PC-3 (cell line): ENCODE measurements around the gene LRRIQ4. TPM values are rescaled to one million over a fixed set of nuclear protein-coding genes. Genes with fewer than 3 reads are reported as not detected.

ENCODE experiments used
- ATAC-seq: fragments of 200-7000 bp; cut with Tn5 transposase; 2 replicates; pipeline ENCODE4 v1.9.1; 2020; ENCODE audit warnings: mild to moderate bottlenecking, moderate library complexity
- BruUV-seq: library from RNA; stranded (reverse); fragments of 400-500 nt; replicated peaks from 2 replicates; lab custom pipeline; 2021; lab: Mats Ljungman, UMichigan
- CTCF ChIA-PET: fragments of 300-600 bp; sonication (Branson Sonifier 250); formaldehyde crosslinking; loops from one replicate; lab custom pipeline; 2022; ENCODE audit warnings: antibody characterized with exemption; lab: Charles Lee
- POLR2A ChIA-PET: fragments of 300-600 bp; sonication (Branson Sonifier 250); formaldehyde crosslinking; loops from one replicate; lab custom pipeline; 2022; ENCODE audit warnings: antibody characterized with exemption; ENCODE audit not compliant: unreplicated experiment; lab: Charles Lee
- DNase-seq: peaks from one replicate; pipeline ENCODE4 v3.0.0-alpha.2; 2015
- H2AFZ ChIP-seq: fragments of 300-600 bp; sonication (generic); 2 replicates; pipeline ENCODE4 v1.6.0; 2016; ENCODE audit warnings: antibody characterized with exemption, low read length
- H3F3A ChIP-seq: fragments of 300-600 bp; sonication (generic); one replicate; pipeline ENCODE4 v1.6.0; 2017; ENCODE audit warnings: antibody characterized with exemption, low read length, control low read depth, mild to moderate bottlenecking; ENCODE audit not compliant: unreplicated experiment
- H3K27ac ChIP-seq: fragments of 300-600 bp; sonication (generic); 2 replicates; pipeline ENCODE4 v1.5.1; 2016; ENCODE audit warnings: mild to moderate bottlenecking, low read length
- H3K27me3 ChIP-seq: fragments of 300-600 bp; sonication (generic); 2 replicates; pipeline ENCODE4 v1.6.1; 2016; ENCODE audit warnings: low read length, mixed read lengths
- H3K36me3 ChIP-seq: fragments of 300-600 bp; sonication (generic); 2 replicates; pipeline ENCODE4 v1.6.1; 2016; ENCODE audit warnings: low read depth, mixed run types, low read length, mixed read lengths
- H3K4me1 ChIP-seq: fragments of 300-600 bp; sonication (generic); 2 replicates; pipeline ENCODE4 v1.5.1; 2016; ENCODE audit warnings: low read length; ENCODE audit not compliant: insufficient read depth
- H3K4me2 ChIP-seq: fragments of 300-600 bp; sonication (generic); 2 replicates; pipeline ENCODE4 v1.6.0; 2016; ENCODE audit warnings: low read length
- H3K4me3 ChIP-seq: fragments of 300-600 bp; sonication (generic); 2 replicates; pipeline ENCODE4 v1.5.1; 2016; ENCODE audit warnings: mild to moderate bottlenecking, low read length, mixed read lengths
- H3K79me2 ChIP-seq: fragments of 300-600 bp; sonication (generic); 2 replicates; pipeline ENCODE4 v1.6.1; 2017; ENCODE audit warnings: low read length, mixed read lengths
- H3K9ac ChIP-seq: fragments of 300-600 bp; sonication (generic); 2 replicates; pipeline ENCODE4 v1.6.0; 2016; ENCODE audit warnings: mild to moderate bottlenecking, low read length
- H3K9me2 ChIP-seq: fragments of 300-600 bp; sonication (generic); replicated peaks from 2 replicates; pipeline ENCODE4 v1.6.1; 2016; ENCODE audit warnings: mixed run types, low read length, mixed read lengths
- H3K9me3 ChIP-seq: fragments of 300-600 bp; sonication (generic); 2 replicates; pipeline ENCODE4 v1.6.1; 2016; ENCODE audit warnings: low read length, mixed read lengths
- H4K20me1 ChIP-seq: fragments of 300-600 bp; sonication (generic); 2 replicates; pipeline ENCODE4 v1.6.1; 2016; ENCODE audit warnings: low read length, mixed read lengths
- EZH2 ChIP-seq: fragments of 300-600 bp; sonication (generic); IDR thresholded peaks from one replicate; pipeline ENCODE4 v1.6.1; 2017; ENCODE audit warnings: antibody characterized with exemption, mild to moderate bottlenecking, low read length; ENCODE audit not compliant: unreplicated experiment
- EZH2phosphoT487 ChIP-seq: fragments of 300-600 bp; sonication (generic); IDR thresholded peaks from 2 replicates; pipeline ENCODE4 v1.6.1; 2018; ENCODE audit warnings: mild to moderate bottlenecking, antibody characterized with exemption, low read length, borderline replicate concordance
- intact Hi-C: fragments of 100-400 bp; cut with micrococcal nuclease; formaldehyde crosslinking; loops from 2 replicates; pipeline ENCODE4 v1.9.0; 2023
- total RNA-seq: library from RNA; depleted of rRNA; stranded (reverse); fragments of >200 nt; gene quantifications from 2 replicates; pipeline ENCODE4 v1.2.3, GENCODE V29; 2014
- TF ChIP-seq, protein P1 (sequence below): fragments of 300-600 bp; sonication (generic); conservative IDR thresholded peaks from 2 replicates; pipeline ENCODE4 v1.5.1; 2017; ENCODE audit warnings: antibody characterized with exemption, low read depth, mild to moderate bottlenecking, low read length

Gene LRRIQ4
- total RNA-seq, 1 experiment from 2014 or later, result not detected

DNA sequence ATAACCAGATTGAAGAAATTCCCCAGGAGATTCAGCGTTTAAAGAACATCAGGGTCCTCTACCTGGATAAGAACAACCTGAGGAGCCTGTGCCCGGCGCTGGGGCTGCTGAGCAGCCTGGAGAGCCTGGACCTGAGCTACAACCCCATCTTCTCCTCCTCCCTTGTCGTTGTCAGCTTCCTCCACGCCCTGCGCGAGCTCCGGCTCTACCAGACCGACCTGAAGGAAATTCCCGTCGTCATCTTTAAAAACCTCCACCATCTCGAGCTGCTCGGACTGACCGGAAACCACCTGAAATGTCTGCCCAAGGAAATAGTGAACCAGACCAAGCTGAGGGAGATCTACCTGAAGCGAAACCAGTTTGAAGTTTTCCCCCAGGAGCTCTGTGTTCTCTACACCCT is 9.4 kb downstream of the LRRIQ4 start:
- TF ChIP-seq, protein P1, sequence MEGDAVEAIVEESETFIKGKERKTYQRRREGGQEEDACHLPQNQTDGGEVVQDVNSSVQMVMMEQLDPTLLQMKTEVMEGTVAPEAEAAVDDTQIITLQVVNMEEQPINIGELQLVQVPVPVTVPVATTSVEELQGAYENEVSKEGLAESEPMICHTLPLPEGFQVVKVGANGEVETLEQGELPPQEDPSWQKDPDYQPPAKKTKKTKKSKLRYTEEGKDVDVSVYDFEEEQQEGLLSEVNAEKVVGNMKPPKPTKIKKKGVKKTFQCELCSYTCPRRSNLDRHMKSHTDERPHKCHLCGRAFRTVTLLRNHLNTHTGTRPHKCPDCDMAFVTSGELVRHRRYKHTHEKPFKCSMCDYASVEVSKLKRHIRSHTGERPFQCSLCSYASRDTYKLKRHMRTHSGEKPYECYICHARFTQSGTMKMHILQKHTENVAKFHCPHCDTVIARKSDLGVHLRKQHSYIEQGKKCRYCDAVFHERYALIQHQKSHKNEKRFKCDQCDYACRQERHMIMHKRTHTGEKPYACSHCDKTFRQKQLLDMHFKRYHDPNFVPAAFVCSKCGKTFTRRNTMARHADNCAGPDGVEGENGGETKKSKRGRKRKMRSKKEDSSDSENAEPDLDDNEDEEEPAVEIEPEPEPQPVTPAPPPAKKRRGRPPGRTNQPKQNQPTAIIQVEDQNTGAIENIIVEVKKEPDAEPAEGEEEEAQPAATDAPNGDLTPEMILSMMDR, result no peak
- Histone ChIP-seq H3F3A (no peaks in the 10 kb centered on the region), H3K9me3 (no peaks in the 10 kb centered on the region), H3K27ac (no peak overlapping the region), H3K4me1 (no peaks in the 10 kb centered on the region), H3K36me3 (no peaks in the 10 kb centered on the region), H3K4me3 (no peak overlapping the region), H4K20me1 (no peaks in the 10 kb centered on the region), H3K27me3 (no peaks in the 10 kb centered on the region), H3K9me2 (no peaks in the 10 kb centered on the region), H3K79me2 (no peaks in the 10 kb centered on the region), H2AFZ (no peak overlapping the region), H3K9ac (no peak overlapping the region), H3K4me2 (no peak overlapping the region)
- CTCF ChIA-PET, result no interaction called here
- ATAC-seq (no peak), DNase-seq (no peak)
- POLR2A ChIA-PET, result no interaction called here
- no TSS peak for BruUV-seq
- intact Hi-C loops, result no loop called here

- no TSS peak for BruUV-seq
- TF ChIP-seq EZH2phosphoT487, result no peak
- TF ChIP-seq EZH2, result no peak
- TF ChIP-seq, protein P1, result no peak
Observed at GRCh38 chr3:169822540-169822939, 9.9 kb downstream of the LRRIQ4 start.

DNA sequence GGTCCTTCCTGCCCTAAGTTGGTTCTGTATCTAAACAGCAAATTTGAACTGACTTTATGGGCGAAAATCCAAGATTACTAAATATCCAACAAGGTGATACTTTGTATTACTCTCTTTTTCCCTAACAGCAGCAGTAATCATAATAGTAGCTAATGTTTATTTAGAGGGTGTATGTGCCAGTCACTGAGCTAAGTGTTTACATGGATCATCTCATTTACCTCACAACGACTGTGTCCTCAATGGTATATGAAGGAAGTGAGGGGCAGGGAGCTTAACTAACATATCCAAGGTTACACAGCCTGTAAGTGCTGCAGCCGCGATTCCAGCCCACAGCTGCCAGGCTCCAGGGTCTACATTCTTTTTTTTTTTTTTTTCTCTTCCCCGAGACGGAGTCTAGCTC is 10.3 kb downstream of the LRRIQ4 start:
- POLR2A ChIA-PET, result no interaction called here
- Histone ChIP-seq H3K4me1 (no peaks in the 10 kb centered on the region), H4K20me1 (no peaks in the 10 kb centered on the region), H3K27ac (no peak overlapping the region), H3K9ac (no peak overlapping the region), H3K27me3 (no peaks in the 10 kb centered on the region), H3K9me2 (no peaks in the 10 kb centered on the region), H3K4me2 (no peak overlapping the region), H2AFZ (no peak overlapping the region), H3K36me3 (no peaks in the 10 kb centered on the region), H3K4me3 (no peak overlapping the region), H3K9me3 (no peaks in the 10 kb centered on the region), H3F3A (no peaks in the 10 kb centered on the region), H3K79me2 (no peaks in the 10 kb centered on the region)
- intact Hi-C loops, result no loop called here
- CTCF ChIA-PET, result no interaction called here
- TF ChIP-seq EZH2phosphoT487 (no peak), EZH2 (no peak)
- TF ChIP-seq, protein P1, result no peak
- BruUV-seq, result no TSS peak
- DNase-seq (no peak), ATAC-seq (no peak)

More at GRCh38 chr3:169822540-169822939, 9.9 kb downstream of the LRRIQ4 start:
- Histone ChIP-seq H3K9ac (no peak overlapping the region), H3K9me3 (no peaks in the 10 kb centered on the region), H4K20me1 (no peaks in the 10 kb centered on the region), H3K9me2 (no peaks in the 10 kb centered on the region), H3K79me2 (no peaks in the 10 kb centered on the region), H3K36me3 (no peaks in the 10 kb centered on the region), H3K4me1 (no peaks in the 10 kb centered on the region), H3K4me3 (no peak overlapping the region), H3F3A (no peaks in the 10 kb centered on the region), H3K4me2 (no peak overlapping the region), H3K27ac (no peak overlapping the region), H2AFZ (no peak overlapping the region), H3K27me3 (no peaks in the 10 kb centered on the region)
- no peak for DNase-seq
- ChIA-PET POLR2A (no interaction called here), CTCF (no interaction called here)
- ATAC-seq, result no peak
- intact Hi-C loops, result no loop called here
